HG03139 (cell line): Measurements from ENCODE around the gene YIPF1.
"Not testable (repeated sequence)": the region's sequence is repeated elsewhere in the genome, so short reads cannot be mapped to it uniquely, and the experiment has no call there.

Experiments used
- ATAC-seq: cut with Tn5 transposase; IDR thresholded peaks from one replicate; pipeline ENCODE4 v1.9.1; 2021; ENCODE audit not compliant: unreplicated experiment

The YIPF1 gene

DNA sequence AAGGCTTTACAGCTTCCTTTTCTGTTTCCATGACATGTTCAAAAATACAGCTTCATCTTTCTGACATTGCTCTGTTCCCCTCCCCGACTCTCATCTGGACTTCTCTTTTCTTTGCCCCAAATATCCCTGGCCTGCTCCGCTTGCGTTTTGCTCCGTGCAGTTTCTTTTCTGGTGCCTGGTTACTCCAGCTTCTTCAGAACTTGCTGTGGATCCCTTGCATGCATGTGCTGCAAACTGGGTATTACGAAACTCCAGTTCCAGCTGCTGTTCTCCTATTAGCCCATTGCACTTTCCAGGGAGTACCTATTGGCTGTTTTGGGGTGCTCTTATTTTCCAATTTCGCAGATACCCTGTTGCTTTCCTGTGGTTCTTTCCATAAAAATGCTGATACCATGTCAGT lies 41.6 kb downstream of the YIPF1 start:
- ATAC-seq: no peak

DNA sequence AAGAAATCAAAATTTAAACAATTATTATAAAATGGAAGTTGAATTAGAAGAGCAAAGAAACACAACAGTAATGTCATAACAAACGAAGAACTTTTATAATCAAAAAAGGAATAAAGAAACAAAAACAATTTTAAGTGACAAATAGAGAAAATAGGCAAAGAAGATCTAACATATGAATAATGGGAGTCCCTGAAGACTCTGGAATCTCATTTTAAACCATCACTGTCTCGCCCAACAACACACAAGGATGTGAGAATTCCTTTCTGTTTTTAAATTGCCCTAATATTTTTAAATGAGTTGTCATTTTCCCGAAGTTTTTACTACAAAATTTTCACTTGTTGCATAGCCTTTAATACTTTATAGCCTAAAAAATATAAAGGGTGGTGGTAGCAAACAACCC lies 47.2 kb downstream of the YIPF1 start:
- no peak for ATAC-seq

DNA sequence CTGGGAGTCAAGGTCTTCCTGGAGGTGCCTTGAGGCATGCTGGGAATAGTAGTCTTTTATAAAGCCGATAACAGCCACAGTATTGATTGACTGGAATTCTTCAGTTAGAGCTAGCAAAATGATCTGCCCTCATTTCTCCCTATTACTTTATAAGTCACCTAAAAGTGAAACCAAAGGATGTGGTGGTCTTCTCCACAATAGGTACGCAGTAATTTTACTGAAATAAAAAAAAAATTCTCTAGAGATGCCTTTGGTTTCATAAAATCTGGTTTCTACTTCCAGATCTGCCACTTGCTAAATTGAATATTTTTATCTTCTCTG lies 51.0 kb downstream of the YIPF1 start:
- no peak for ATAC-seq

DNA sequence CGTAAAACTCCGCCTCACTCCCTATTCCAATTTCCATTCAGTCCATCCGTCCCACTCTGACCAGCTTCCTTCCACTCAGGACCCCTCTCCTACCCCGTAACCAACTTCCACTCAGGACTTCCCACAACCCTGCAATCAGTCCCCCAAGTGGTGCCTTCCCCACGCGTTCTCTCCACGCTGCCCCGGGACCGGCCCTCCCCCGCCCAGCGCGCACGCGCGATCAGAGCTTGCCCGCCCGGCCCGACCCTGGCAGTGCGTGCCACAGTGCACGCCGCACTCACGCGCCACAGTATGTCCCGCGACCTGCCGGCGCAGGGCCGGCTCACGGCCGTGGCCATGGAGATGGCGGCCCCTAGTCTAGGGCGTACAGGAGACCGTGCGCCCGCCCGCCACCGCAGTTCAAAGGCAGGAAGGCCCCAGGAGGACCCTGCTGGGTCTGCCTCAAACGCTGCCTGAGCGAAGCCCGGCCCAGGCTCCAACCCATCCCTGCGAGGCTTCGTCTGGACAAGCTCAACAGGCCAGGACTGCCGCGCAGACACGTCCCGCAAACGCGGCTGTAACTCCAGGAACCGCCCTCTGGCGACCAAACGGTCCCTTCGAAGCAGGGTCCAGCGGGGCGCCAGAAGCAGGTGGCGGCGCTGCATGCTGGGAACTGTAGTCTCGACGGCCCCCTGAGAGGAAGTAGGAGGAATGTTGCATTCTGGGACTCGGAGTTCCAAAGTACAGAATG lies 51.5 kb downstream of the YIPF1 start, which contains the start of gene NDC1:
Gene NDC1 (minus strand): TSS at position 373 of the 730 bp plus-strand sequence. CDS start 35 bp downstream, at position 338.
- peak; percentile 89 for ATAC-seq

DNA sequence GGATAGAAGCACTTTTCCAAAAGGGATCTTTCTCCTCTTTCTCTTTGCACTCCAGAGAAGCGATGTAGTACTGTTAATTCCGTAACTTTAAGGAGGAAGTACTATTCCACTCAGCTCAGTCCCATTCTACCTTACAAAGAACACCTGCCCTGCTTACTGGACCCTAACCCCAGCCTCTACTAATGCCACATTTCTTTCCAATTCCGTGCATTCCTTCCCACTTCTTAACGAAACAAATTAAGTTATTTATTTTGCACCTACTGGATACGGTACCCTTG lies 52.0 kb downstream of the YIPF1 start:
- no peak for ATAC-seq

DNA sequence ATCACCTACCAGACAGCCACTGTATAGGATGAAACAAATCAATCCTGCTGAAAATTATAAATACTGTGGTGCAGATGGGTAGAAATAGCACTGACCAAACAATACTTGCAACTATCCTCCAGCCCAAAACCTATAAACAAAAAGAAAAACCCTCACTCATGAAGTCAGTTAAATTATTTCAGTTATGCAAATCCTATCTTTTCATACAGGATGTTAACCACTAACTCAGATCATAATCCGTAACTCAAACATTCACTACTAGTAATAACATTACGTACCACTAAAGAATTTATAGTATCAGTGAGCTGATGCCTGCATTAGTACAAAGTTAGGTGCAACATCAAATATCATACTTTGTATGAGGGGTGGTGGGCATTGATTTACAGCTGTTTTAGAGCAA lies 54.1 kb downstream of the YIPF1 start:
- ATAC-seq: no peak

DNA sequence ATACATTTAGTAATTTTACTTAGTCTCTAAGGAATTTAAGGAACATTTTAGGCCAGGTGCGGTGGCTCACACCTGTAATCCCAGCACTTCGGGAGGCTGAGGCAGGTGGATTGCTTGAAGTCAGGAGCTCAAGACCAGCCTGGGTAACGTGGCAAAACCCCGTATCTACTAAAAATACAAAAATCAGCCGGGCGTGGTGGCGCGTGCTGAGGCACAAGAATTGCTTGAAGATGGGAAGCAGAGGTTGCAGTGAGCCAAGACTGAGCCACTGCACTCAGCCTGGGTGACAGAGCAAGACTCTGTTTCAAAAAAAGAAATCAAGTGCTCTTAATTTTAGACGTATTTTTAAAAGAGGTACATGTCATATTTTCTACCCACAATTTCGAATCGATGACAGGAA lies 54.8 kb downstream of the YIPF1 start:
- no peak for ATAC-seq

DNA sequence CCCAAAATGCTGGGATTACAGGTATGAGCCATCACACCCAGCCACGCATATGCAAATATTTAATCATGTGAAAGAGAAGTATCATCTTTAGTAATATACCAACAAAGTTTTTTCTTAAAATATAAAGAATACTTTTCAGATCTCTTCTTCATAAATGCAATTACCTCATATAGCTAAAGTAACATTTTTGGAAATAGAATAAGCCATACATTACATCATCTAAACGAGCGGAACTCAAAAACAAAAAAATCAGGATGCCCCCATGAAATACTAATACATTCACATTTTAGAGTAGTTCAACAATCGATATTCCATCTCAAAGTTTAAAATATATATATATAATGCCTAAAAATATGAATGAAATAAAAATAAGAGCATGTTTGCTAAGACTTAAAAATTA lies 56.2 kb downstream of the YIPF1 start:
- no peak for ATAC-seq

DNA sequence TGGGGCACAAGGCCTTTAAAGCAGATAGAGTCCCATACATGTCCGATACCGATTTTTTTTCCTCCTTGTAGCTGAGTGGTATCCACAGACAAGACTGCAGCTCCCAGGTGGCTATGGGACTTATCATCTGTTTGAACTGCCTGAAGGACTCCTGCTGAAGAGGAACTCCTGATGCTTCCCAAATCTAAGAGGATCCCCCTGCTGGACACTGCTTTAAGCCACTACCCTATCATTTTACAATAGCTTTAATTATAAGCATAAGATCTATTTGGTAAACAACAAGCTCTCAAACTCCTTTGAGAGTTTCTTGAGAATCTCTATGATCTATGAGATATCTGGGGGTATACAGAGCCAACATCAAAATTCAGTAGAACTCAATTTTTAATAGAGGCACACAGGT lies 63.2 kb downstream of the YIPF1 start:
- ATAC-seq: no peak

DNA sequence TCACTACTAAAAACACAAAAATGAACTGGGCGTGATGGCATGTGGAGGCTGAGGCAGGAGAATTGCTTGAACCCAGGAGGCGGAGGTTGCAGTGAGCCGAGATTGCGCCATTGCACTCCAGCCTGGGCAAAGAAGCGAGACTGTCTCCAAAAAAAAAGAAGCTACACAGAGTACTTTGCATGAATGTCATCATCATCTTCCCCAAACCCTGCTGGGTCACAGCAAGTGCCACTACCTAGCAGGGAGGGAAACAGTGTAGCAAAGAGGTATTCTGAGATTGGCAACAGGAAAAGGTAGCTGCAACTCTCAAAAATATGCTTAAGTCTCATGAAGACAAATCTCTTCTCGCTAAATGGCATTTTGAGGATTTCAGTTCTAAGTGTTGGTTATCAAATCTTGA lies 64.3 kb downstream of the YIPF1 start:
- no peak for ATAC-seq

DNA sequence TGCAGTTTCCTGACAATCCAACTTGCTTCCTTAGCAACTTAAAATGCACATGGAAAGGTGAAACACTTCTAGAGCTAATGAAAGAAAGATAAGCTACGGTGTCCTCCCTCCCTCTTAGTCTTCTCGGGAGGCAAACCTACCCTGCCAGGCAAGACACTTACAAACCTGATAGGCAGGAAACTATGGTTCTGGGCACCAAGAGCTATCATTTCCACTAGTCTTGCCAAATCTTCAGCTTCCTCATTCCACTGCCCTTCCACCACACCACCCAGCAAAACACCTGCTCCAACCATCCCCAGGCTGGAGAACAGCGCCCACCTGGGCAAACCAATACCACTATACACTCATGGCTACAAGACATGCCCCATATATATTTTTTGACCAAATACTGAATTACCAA lies 66.7 kb downstream of the YIPF1 start:
- ATAC-seq: no peak

DNA sequence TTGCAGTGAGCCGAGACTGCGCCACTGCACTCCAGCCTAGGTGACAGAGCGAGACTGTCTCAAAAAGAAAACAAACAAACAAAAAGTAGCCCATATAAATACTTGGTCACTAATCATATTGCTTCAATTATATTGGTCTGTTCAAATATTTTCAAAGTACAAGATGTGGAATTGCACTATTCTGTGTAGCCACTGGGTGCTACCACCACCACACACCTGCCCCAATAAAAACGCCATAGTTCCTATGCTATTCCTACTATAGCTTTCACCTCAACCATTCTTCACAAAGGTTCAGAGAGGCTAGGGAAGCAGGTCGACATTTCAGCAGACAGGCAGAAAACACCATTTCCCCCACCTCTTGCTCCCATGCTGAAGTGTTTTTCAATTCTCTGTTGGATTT lies 68.2 kb downstream of the YIPF1 start:
- no peak for ATAC-seq

DNA sequence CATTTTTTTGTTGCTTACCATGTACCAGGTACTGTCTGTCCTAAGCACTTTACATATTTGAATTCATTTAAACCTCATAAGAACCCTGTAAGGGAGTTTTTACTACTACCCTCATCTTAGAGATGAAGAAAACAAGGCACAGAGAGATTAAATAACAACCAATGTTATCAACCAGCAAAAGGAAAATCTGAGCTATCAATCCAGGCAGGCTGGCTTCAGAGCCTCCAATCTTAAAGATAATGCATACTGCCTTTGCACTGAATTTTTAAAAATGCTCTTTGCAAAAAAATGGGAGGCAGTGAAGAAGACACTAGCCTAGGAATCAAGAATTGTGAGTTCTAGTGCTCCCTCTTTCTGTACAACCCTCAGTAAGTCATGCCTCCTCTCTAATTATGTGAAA lies 70.2 kb downstream of the YIPF1 start:
- no peak for ATAC-seq

DNA sequence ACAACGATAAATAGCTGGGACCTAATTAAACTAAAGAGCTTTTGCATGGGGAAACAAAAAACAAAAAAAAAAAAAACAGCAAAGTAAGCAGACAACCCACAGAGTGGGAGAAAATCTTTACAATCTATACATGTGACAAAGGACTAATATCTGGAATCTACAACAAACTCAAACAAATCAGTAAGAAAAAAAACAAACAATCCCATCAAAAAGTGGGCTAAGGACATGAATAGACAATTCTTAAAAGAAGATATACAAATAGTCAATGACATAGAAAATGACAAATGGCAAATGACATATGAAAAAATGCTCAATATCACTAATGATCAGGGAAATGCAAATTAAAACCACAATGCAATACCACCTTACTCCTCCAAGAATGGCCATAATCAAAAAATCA lies 73.0 kb downstream of the YIPF1 start:
- not testable (repeated sequence) for ATAC-seq

DNA sequence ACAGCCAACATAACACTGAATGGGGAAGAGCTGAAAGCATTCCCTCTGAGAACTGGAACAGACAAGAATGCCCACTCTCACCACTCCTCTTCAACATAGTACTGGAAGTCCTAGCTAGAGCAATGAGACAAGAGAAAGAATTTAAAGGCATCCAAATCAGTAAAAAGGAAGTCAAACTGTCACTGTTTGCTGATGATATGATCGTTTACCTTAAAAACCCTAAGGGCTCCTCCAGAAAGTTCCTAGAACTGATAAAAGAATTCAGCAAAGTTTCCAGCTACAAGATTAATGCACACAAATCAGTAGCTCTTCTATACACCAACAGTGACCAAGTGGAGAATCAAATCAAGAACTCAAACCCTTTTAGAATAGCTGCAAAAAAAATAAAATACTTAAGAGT lies 74.1 kb downstream of the YIPF1 start:
- ATAC-seq: not testable (repeated sequence)

DNA sequence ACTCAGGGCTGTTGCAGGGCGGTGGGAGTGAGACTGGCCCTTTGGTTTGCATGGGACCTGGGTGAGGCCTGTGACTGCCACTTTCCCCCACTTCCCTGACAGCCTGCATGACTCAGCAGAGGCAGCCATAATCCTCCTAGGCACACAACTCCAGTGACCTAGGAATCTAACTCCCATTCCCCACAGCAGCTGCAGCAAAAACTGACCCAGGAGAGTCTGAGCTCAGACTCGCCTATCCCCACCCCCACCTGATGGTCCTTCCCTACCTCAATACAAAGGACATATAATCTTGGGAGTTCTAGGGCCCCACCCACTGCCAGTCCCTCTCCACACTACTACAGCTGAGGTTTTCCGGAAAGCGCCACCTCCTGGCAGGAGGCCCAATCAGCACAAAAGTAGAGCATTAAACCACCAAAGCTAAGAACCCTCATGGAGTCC lies 78.2 kb downstream of the YIPF1 start:
- no peak for ATAC-seq

DNA sequence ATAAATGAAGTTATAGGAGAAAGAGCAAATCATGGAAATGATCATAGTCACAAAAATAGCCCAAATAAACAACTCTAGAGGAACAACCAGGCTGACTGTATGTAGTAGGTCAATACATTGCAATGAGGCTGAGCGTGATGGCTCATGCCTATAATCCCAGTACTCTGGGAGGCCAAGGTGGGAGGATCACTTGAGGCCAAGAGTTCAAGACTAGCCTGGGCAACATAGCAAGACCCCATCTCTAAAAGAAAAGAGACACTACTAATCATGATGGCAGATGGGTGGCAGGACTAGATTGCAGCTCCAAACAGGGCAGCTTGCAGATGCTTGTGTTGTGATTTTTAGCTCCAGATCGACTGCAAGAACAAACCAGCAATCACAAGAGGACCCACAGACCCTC lies 79.1 kb downstream of the YIPF1 start:
- no peak for ATAC-seq

DNA sequence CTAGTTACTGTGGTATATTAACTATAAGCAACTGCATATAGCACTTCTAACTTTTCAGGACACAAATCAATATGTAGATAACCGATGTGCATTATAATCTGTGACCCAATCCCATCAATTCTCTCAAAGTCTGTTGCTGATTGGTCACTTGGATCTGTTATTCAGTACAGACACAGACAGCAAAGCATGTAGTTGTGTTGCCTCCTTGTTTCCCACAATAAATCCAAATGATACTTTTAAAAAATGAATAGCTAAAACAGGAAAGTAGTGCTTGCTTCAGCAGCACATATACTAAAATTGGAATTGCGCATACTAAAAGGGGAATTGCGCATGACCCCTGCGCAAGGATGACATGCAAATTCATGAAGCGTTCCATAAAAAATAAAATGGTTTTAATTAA lies 79.6 kb downstream of the YIPF1 start:
- ATAC-seq: no peak

DNA sequence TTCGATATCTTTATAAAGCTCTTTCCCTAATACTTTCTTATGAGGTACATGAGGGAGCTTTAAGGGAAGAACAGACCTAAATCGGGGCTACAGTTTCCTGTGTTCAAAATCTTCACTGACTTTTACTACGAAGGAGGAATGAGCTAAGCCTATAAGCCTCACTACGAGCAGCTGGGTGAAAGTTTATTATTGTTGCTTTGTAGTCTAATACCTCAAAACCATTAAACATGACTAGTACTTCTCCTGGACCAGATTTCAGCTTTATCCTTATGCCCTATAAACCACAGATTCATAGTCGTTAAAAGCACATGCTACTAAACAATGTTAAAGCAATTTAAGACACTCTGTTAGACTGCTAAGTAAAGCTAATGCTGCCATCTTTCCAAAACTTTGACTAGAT lies 81.7 kb downstream of the YIPF1 start:
- no peak for ATAC-seq

DNA sequence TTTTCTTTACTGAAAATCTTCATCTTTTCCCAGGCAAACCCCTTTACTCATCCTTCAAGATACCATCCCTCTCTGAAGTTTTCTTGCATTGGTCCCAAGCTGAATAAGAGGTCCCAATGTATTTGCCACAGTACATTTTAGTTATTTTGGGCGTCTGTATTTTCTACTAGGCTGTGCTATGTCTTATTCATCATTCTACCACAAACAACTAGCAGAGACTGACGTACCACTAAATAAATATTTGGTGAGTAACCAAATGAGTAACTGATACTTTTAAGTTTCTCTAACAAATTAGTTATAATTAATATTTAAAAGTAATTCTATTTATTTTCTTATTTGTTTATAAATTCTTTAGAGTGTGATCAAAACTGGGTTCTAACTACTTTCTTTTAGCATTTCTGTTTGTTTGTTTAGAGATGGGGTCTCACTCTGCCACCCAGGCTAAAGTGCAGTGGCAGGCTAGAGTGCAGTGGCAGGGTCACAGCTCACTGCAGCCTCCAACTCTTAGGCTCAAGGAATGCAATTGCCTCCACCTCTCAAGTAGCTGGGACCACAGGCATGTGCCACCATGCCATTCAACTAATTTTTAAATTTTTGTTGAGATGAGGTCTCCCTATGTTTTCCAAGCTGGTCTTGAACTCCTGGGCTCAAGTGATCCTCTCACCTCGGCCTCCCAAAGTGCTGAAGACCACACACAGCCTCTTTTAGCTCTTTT lies 84.6 kb downstream of the YIPF1 start:
- no peak for ATAC-seq

DNA sequence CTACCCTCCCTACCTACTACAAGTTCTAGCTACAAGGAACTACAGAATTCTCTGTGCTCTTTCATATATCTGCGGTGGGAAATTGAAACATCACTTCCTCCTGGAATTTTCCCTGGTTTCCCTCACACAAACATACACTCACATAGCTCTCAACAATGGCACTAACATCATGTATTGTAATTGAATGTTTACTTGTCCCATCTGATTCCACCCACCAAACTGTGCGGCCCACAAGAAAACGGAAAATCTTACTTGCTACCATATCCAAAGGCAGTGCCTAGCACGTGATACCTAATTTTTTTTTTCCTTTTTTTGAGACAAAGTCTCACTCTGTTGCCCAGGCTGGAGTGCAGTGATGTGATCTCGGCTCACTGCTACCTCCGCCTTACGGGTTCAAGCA lies 85.4 kb downstream of the YIPF1 start:
- no peak for ATAC-seq
